ENCODE data around the gene USP17L21.
"Not testable (repeated sequence)": the region's sequence is repeated elsewhere in the genome, so short reads cannot be mapped to it uniquely, and the experiment has no call there.

DNA sequence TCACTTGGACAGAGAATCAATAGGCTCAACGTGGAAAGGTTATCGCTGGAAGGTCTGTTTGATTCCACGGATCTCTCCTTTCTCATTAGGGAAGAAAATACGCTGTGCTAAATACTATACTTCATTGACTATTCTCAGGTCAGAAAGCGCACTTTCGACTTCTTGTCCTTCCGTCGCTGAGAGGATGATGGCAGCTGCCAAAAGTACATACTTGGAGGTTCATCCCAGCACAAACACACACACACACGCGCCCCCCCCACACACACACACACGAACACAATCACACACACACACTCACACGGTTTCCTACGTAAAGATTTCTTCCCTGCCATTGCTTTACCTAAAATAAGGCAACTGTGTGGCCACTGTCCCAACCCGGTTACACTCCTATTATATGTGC lies 48.0 kb upstream of the USP17L21 start:
- TF ChIP-seq, protein P1, sequence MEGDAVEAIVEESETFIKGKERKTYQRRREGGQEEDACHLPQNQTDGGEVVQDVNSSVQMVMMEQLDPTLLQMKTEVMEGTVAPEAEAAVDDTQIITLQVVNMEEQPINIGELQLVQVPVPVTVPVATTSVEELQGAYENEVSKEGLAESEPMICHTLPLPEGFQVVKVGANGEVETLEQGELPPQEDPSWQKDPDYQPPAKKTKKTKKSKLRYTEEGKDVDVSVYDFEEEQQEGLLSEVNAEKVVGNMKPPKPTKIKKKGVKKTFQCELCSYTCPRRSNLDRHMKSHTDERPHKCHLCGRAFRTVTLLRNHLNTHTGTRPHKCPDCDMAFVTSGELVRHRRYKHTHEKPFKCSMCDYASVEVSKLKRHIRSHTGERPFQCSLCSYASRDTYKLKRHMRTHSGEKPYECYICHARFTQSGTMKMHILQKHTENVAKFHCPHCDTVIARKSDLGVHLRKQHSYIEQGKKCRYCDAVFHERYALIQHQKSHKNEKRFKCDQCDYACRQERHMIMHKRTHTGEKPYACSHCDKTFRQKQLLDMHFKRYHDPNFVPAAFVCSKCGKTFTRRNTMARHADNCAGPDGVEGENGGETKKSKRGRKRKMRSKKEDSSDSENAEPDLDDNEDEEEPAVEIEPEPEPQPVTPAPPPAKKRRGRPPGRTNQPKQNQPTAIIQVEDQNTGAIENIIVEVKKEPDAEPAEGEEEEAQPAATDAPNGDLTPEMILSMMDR (IDR thresholded peaks at IDR 0.05) = not testable (repeated sequence)
- TF ChIP-seq POLR2A, EP300, POLR2AphosphoS5 (IDR thresholded peaks at IDR 0.05): not testable (repeated sequence)

All from stomach (tissue), 4 donors.